Activated naive CD8-positive, alpha-beta T cell treated with anti-CD3 and anti-CD28 coated beads for 36 hours (primary cell): ENCODE results near the gene NOS1AP. TPM values are rescaled to one million over a fixed set of nuclear protein-coding genes. Genes with fewer than 3 reads are reported as not detected.

Experiments used
- DNase-seq: peaks from one replicate; pipeline ENCODE4 v3.0.0; 2021
- H3K27ac Mint-ChIP-seq: one replicate; pipeline ENCODE4 v1.8.0; 2022; ENCODE audit warnings: mild to moderate bottlenecking, moderate library complexity, mixed read lengths
- H3K27me3 Mint-ChIP-seq: one replicate; pipeline ENCODE4 v1.8.0; 2022; ENCODE audit warnings: mild to moderate bottlenecking, mixed read lengths
- H3K36me3 Mint-ChIP-seq: one replicate; pipeline ENCODE4 v1.8.0; 2021; ENCODE audit warnings: mild to moderate bottlenecking, mixed read lengths
- H3K4me1 Mint-ChIP-seq: one replicate; pipeline ENCODE4 v1.8.0; 2021; ENCODE audit warnings: mixed read lengths
- H3K4me3 Mint-ChIP-seq: one replicate; pipeline ENCODE4 v1.8.0; 2022; ENCODE audit warnings: mild to moderate bottlenecking, moderate library complexity, mixed read lengths
- H3K9me3 Mint-ChIP-seq: one replicate; pipeline ENCODE4 v1.8.0; 2022; ENCODE audit warnings: mixed read lengths
- total RNA-seq, 2 experiments: library from RNA; stranded (reverse); gene quantifications; one replicate each; pipeline ENCODE4 v1.2.3, GENCODE V29; 2021

The NOS1AP gene
- total RNA-seq, 2 experiments from 2014 or later, result 0.14 to 0.21 TPM

DNA sequence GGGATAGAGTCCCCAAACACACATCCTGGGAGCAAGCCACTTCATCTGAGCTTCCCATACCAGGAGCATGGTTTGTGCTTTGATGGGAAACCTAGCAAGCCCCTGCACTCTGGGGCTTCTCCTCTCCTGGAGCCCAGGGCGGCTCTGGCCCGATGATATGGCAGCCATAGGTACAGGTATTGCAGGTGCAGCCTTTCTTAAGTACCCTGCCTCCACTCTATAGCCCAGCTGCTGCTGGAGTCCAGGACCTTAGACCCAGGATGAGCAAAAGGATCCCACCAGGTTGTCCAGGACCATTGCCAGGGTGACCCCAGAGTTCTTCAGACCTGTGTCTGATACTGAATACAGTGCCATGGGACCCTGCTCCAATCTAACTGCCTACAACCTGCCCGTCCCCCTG, 316.2 kb downstream of the NOS1AP start:
- no peak for DNase-seq
- Mint-ChIP-seq H3K36me3 (no peaks in the 10 kb centered on the region), H3K9me3 (no peaks in the 10 kb centered on the region), H3K4me3 (no peak overlapping the region), H3K4me1 (no peaks in the 10 kb centered on the region), H3K27ac (no peak overlapping the region), H3K27me3 (peaks cover 12% of the 10 kb centered on the region)

DNA sequence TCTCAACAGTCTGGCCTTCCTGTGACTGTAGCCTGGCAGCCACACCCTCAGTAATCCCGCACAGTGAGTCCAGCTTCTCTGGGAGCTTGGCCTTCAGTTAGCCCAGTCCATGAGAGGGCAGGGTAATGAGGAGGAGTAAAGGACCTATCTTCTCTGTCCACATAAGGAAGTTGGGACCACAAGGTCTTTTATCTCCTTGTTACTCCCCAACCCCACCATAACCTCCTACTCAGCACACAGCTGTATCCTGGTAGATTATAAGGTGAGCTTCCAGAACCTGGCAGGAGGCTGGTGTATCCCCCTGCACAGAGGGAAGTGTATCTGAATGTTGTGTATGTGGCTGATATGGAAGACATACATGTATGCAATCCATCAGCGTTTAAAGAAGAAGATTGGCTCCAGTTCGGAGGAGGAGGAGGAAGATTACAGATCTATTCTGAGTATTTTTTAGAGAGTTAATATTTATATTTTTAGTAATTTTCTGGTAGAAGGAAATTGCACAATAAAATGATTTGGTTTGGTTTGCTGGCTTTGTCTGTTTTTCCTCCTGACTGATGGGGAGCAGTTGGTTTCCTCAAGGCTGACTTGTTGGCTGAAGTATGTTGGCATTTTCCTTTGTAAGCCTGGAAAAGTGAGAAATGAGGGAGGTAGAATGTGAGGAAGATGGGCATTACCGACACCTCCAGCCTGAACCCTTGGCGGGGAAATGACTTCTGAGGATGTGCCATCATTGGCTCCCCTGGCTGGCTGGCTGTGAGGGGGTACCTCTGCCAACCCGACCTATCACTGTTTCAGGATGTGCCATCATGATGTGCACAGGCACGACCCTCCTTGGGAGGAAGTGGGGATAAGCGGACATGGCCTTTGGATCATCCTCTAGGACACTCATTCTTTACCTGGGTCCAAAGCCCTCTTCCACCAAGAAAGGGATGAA, 317.1 kb downstream of the NOS1AP start:
- peaks cover 12% of the 10 kb centered on the region for H3K27me3 Mint-ChIP-seq
- no peak overlapping the region for H3K27ac Mint-ChIP-seq
- H3K4me3 Mint-ChIP-seq, result no peak overlapping the region
- H3K4me1 Mint-ChIP-seq, result no peaks in the 10 kb centered on the region
- no peaks in the 10 kb centered on the region for H3K9me3 Mint-ChIP-seq
- H3K36me3 Mint-ChIP-seq, result no peaks in the 10 kb centered on the region
- DNase-seq, result no peak

DNA sequence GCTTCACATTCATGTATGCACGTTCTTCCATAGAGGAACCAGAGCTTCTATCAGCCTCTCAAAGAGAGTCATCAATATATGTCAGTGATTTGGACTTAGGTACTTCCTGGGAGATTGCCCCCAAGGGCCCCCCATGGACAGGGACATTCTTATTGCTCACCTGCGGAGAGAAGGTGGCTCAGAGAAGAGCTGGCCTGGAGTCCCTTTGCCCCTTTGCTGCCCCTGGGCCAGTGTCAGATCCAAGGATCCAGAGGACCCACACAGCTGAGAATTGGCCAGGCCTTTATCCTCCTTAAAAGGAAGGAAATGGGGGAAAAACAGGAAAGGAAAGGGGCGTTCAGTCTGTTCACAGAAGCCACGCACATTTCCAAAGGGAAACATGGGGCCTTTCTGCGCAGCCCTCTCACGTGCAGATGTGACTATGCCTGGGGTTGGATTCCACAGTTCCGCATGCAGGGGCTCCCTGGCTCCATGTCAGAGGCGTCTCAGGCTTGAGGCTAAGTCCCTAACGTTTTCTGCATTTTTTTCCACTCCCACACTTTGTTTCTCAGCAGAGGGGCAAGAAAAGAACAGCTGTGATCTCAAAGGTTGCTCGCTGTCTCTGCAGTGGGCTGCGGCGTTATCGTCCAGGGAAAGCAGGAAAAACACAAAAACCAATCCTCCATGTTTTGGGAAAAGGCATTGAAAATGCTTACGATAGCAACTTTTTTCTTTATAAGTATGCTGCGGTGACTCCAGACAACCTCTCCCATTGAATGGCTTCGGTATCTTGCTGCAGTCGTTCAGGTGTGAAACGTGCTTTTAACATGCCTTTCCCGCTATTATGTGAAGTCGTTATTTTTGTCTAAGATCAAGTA, 318.0 kb downstream of the NOS1AP start:
- Mint-ChIP-seq H3K27me3 (peaks cover 19% of the 10 kb centered on the region), H3K4me1 (no peaks in the 10 kb centered on the region), H3K9me3 (no peaks in the 10 kb centered on the region), H3K27ac (no peak overlapping the region), H3K36me3 (no peaks in the 10 kb centered on the region), H3K4me3 (no peak overlapping the region)
- no peak for DNase-seq

DNA sequence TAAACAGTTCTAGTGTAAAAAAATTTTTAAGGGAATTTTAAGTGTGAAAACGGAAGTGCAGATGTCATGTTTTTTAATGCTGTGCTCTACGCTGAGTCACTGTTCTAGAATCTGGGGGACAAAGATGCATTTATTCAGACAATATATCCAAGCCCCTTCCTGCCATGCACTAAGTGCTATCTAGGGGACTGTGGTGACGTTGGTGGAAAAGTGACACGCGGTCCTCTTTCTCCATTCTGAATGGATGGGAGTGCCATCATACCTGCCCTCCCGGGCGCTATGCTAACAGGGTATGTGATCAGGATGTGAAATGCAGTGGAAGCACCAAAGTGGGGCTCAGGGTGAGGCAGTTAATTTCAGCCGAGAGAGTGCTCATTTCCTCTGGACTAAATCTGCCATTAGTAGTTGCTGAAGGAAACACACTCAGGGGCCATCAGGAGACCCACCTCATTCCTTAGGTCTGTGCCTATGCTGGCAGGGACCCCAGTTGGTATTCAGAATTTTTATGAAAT, 318.6 kb downstream of the NOS1AP start:
- H3K4me3 Mint-ChIP-seq, result no peak overlapping the region

DNA sequence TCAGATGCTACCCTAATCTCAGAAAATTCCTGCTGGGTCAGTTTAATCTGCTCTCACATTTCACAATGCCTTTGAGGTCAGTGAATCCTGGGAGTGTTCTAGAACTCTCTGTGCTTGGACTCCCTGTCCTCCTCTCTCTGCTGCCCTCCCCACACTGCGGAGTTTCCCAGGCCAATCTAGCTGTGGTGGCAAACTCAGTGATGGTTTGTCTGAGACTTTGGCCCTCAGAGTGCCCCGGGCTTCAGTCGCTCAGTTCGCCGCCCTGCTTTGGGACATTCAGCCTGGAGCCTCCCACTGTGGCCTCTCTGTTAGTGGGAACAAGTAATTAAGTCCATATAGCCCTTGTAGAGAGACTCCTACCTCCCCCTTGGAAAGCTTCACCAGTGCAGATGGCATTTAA, 319.1 kb downstream of the NOS1AP start:
- H3K4me3 Mint-ChIP-seq, result no peak overlapping the region
- peaks cover 25% of the 10 kb centered on the region for H3K27me3 Mint-ChIP-seq
- no peaks in the 10 kb centered on the region for H3K4me1 Mint-ChIP-seq

More for the DNA sequence above, 318.6 kb downstream of the NOS1AP start:
- Mint-ChIP-seq H3K4me1 (no peaks in the 10 kb centered on the region), H3K27me3 (peaks cover 21% of the 10 kb centered on the region), H3K36me3 (no peaks in the 10 kb centered on the region), H3K9me3 (no peaks in the 10 kb centered on the region), H3K27ac (no peak overlapping the region)
- DNase-seq, result no peak

DNA sequence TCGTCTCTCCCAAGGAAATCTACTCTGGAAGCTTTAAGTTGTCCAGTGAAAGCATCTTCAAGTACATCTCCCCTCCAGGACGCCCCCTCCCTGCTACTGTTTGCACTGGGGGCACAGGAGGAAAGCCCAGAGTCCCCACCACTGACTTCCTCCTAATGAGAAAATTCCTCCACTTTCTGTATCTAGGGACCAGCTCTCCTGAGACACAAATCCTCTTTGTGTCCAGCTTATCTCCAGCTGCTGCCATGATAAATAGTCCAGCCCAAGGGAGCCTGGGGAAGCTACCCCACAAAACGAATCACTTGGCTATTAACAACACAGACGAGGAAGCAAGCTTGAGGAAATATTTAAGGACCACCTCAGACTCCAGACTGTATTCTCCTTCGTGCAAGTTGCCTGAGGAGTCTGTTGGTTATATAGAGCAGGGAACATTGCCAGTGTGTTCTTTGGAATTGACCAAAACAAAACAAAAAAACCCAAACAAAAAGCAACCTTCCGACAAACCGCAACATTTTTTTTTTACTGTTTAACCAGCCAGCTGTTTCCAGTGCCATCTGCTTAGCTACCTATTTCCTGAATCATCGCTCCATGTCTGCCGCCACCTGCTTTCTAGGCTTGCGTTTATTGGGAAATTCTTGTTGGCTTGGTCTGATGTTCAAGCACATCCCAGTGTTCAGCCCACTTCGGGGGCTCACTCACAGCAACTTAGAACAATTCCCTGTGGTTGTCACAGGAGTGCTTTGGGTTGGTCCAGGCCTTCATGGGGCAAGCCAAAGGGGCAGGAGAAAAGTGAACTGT, 319.7 kb downstream of the NOS1AP start:
- Mint-ChIP-seq H3K4me3 (no peak overlapping the region), H3K27ac (no peak overlapping the region), H3K27me3 (peaks cover 25% of the 10 kb centered on the region), H3K9me3 (no peaks in the 10 kb centered on the region), H3K4me1 (no peaks in the 10 kb centered on the region), H3K36me3 (no peaks in the 10 kb centered on the region)
- no peak for DNase-seq

More for the DNA sequence above, 319.1 kb downstream of the NOS1AP start:
- no peak for DNase-seq
- H3K9me3 Mint-ChIP-seq, result no peaks in the 10 kb centered on the region
- no peak overlapping the region for H3K27ac Mint-ChIP-seq
- no peaks in the 10 kb centered on the region for H3K36me3 Mint-ChIP-seq

DNA sequence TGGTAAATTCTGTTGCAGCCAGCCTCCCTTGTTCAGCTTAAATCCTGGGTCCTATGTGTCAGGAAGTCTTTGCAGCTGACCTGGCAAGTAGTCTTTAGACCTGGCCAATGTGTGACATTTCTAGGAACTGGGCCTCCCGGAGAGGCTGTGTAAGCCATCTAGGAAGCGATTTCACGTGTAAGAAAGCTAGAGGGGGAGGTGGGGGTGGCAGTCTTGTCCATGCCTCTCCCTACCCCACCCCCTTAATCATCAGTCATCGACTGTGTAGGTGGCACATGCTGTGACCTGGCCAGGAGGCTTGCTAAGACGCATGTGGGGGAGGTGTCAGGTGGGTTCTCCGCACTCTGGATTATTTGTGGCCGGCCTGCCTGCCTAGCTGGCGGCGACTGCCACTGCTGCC, 320.5 kb downstream of the NOS1AP start:
- Mint-ChIP-seq H3K27ac (no peak overlapping the region), H3K27me3 (peaks cover 25% of the 10 kb centered on the region), H3K4me1 (no peaks in the 10 kb centered on the region), H3K9me3 (no peaks in the 10 kb centered on the region), H3K36me3 (no peaks in the 10 kb centered on the region), H3K4me3 (no peak overlapping the region)
- DNase-seq, result no peak

DNA sequence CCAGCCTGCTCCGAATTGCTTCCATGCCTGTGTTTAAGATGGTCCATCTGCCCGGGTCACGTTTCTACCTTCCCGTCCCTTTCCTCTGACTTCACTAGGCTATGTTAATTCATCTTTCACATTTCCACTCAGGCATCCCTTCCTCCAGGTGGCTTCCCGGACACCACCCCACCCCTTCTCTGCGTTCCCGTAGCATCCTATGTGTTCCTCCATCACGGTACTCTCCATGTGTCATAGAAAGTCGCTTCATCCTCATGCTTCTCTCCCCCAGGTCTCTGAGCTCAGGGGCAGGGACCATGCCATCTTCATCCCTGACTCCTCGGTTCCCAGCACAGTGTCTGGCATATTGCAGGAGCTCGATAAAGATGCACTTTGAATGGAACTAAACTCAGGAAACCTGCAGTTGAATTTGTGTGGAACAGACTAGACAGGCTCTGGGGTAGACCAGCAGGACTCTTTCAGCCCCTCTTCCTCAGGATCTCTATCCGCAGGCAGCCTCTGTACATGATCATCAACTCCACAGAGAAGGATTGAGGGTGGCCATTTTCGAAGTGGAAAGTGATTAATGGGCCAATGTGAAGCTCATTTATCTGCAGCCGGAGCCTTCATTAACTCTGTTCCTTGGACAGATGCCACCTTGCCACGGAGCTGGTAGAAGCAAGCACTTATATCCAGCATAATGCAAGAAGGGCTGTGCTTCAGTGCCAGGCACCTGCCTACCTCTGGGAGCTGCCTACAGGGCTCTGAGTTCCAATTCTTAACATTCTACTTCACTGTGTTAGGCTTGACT, 321.1 kb downstream of the NOS1AP start:
- Mint-ChIP-seq H3K36me3 (no peaks in the 10 kb centered on the region), H3K27me3 (peaks cover 25% of the 10 kb centered on the region), H3K9me3 (no peaks in the 10 kb centered on the region), H3K27ac (no peak overlapping the region), H3K4me3 (no peak overlapping the region), H3K4me1 (no peaks in the 10 kb centered on the region)
- no peak for DNase-seq

DNA sequence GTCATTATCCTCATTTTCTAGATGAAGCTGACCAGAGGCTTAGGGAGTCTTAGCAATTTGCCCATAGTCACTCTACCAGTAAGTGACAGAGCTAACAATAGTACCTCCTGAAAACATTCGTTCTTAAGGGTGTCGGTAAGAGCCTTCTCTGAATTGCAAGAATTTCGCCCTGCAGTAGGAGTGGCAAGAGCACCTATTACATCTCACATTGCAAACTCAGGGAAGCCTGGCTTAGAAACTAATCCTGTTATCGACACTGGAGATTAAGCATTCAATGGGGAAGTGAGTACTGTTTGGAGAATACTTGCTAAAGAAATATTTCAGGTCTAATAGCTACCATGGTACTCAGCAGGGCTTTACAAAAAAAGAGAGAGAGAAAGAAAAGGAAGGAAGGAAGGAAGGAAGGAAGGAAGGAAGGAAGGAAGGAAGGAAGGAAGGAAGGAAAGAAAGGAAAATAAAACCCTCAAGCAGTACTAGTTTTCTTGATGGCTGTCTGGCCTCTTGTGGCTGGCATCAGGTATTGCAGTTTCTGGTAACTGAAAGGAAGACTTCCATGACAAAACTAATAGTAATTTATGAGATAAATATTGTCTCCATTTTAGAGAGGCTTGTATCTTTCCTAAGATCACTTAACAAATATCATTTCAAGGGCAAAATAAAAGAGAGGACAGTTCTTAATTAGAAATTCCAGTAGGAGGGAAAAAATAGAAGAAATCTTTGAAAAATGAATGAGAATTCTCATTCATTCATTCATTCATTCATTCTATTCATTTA, 322.5 kb downstream of the NOS1AP start:
- H3K4me1 Mint-ChIP-seq, result no peaks in the 10 kb centered on the region
- H3K4me3 Mint-ChIP-seq, result no peak overlapping the region
- H3K36me3 Mint-ChIP-seq, result no peaks in the 10 kb centered on the region
- peaks cover 36% of the 10 kb centered on the region for H3K27me3 Mint-ChIP-seq
- DNase-seq, result peak; percentile 4
- H3K27ac Mint-ChIP-seq, result no peak overlapping the region
- H3K9me3 Mint-ChIP-seq, result no peaks in the 10 kb centered on the region

DNA sequence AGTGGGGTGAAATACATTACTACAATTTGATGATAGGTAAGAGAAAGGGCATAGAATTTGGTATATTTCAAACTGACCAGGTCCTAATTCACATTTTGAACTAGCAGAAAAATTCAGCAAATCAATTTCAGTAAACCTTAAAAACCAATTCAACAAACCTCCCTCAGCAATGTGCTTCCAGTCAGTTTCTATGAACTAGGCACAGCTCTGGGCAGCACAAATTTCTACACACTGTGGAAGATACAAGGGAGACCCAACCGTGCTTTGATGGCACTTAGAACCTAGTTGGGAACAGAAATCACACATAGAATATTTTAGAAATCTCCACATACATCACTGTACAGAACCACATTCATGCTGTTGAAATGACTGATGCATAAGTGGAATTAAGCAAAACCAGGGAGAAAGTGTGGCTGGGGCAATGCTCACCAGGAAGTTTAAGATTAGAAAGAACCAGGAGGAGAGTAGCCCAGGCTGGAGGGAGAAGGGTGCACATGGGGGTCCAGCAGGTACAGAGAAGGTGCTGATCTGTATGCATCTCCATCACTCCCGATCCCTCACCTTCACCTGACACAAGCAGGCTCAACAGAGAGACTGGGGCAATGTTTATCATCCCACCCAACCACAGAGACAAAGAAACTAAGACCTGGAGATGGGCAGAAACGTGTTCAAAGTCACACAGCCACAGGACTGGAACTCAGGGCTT, 326.9 kb downstream of the NOS1AP start:
- no peak for DNase-seq

DNA sequence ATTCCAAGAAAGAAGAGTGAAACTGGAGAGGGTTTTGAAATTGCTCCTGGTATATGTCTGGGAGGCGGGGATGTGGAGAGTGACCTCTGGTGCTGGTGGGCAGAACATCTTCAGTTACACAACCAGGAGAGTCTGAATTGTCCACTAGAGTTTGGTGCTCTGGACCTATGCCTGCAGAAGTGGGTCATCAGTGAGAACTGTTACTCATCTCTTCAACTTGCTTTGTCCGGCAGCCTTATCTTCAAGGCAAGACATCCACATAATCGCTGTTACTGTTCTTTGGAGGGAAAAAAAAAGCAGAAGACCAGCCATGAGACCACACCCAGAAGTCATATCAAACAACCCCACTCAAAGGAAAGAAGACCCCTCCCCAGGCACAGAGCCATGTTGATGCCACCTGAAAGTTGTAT, 327.6 kb downstream of the NOS1AP start:
- Mint-ChIP-seq H3K27me3 (peaks cover 36% of the 10 kb centered on the region), H3K36me3 (no peaks in the 10 kb centered on the region), H3K4me3 (no peak overlapping the region), H3K4me1 (no peaks in the 10 kb centered on the region), H3K9me3 (no peaks in the 10 kb centered on the region), H3K27ac (no peak overlapping the region)
- DNase-seq, result no peak

More for the DNA sequence above, 326.9 kb downstream of the NOS1AP start:
- H3K9me3 Mint-ChIP-seq, result no peaks in the 10 kb centered on the region
- no peaks in the 10 kb centered on the region for H3K36me3 Mint-ChIP-seq
- no peaks in the 10 kb centered on the region for H3K4me1 Mint-ChIP-seq
- H3K27me3 Mint-ChIP-seq, result peaks cover 38% of the 10 kb centered on the region
- H3K27ac Mint-ChIP-seq, result no peak overlapping the region
- H3K4me3 Mint-ChIP-seq, result no peak overlapping the region

DNA sequence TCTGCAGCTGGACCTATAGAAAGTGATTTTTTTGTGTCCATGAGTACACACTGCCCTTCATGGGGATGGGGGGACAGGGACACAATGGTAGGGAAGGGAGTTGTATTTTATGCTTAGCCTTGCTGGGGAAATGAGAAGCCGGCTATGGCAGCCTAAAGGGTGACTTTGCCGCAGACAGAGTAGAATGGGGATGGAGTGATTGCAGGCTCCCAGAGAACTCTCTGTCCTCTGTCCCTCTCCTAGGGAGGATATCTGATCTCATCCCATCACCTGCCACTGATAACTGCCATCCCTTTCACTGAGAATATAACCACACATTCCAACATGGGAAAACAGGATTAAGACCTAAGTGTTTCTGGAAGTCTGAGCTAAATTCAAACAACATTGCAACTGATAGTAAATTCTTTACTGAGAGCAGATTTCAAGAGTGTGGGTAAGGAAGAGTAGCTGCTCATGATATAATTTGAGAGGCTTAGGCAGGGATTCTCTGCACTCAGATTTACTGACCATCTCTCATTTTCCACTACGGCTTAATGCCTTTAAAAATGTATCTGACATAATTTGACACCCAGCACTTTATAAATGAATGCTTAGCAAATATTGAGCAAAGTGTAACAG, 328.6 kb downstream of the NOS1AP start:
- Mint-ChIP-seq H3K27ac (no peak overlapping the region), H3K36me3 (no peaks in the 10 kb centered on the region), H3K9me3 (no peaks in the 10 kb centered on the region), H3K4me3 (no peak overlapping the region), H3K27me3 (peaks cover 37% of the 10 kb centered on the region), H3K4me1 (no peaks in the 10 kb centered on the region)
- DNase-seq, result no peak
